ENCODE measurements around the gene EHD4.

EHD4 gene

GRCh38 chr15:41856262-41856661 lies 116.1 kb downstream of the EHD4 start:
- H3K9me3 ChIP-seq (ENCODE audit: control insufficient read depth, low read length), result no peaks in the 10 kb centered on the region
- no peaks in the 10 kb centered on the region for H3K36me3 ChIP-seq (ENCODE audit: control insufficient read depth, insufficient read depth, low read length)
- no peaks in the 10 kb centered on the region for H3K4me1 ChIP-seq (ENCODE audit: control insufficient read depth, insufficient read depth, low read length)
- H3K27me3 ChIP-seq (ENCODE audit: control insufficient read depth, insufficient read depth, low read length), result peaks cover 19% of the 10 kb centered on the region
- H3K4me3 ChIP-seq (ENCODE audit: low read length), result no peak overlapping the region
- no peak overlapping the region for H3K9ac ChIP-seq (ENCODE audit: low read length)

- Histone ChIP-seq H3K9ac (ENCODE audit: low read length) (no peak overlapping the region), H3K9me3 (ENCODE audit: control insufficient read depth, low read length) (no peaks in the 10 kb centered on the region), H3K27me3 (ENCODE audit: control insufficient read depth, insufficient read depth, low read length) (peaks cover 19% of the 10 kb centered on the region), H3K4me3 (ENCODE audit: low read length) (no peak overlapping the region), H3K4me1 (ENCODE audit: control insufficient read depth, insufficient read depth, low read length) (no peaks in the 10 kb centered on the region), H3K36me3 (ENCODE audit: control insufficient read depth, insufficient read depth, low read length) (no peaks in the 10 kb centered on the region)
Observed at GRCh38 chr15:41855261-41855961, 116.9 kb downstream of the EHD4 start.

- Histone ChIP-seq H3K9me3 (ENCODE audit: control insufficient read depth, low read length) (no peaks in the 10 kb centered on the region), H3K4me3 (ENCODE audit: low read length) (no peak overlapping the region), H3K27me3 (ENCODE audit: control insufficient read depth, insufficient read depth, low read length) (peaks cover 19% of the 10 kb centered on the region), H3K4me1 (ENCODE audit: control insufficient read depth, insufficient read depth, low read length) (no peaks in the 10 kb centered on the region), H3K9ac (ENCODE audit: low read length) (no peak overlapping the region), H3K36me3 (ENCODE audit: control insufficient read depth, insufficient read depth, low read length) (no peaks in the 10 kb centered on the region)
Observed at GRCh38 chr15:41854443-41854842, 117.9 kb downstream of the EHD4 start.

- peaks cover 19% of the 10 kb centered on the region for H3K27me3 ChIP-seq (ENCODE audit: control insufficient read depth, insufficient read depth, low read length)
- no peak overlapping the region for H3K4me3 ChIP-seq (ENCODE audit: low read length)
- H3K9ac ChIP-seq (ENCODE audit: low read length), result no peak overlapping the region
- H3K36me3 ChIP-seq (ENCODE audit: control insufficient read depth, insufficient read depth, low read length), result no peaks in the 10 kb centered on the region
- no peaks in the 10 kb centered on the region for H3K4me1 ChIP-seq (ENCODE audit: control insufficient read depth, insufficient read depth, low read length)
- H3K9me3 ChIP-seq (ENCODE audit: control insufficient read depth, low read length), result no peaks in the 10 kb centered on the region
Observed at GRCh38 chr15:41853831-41854230, 118.5 kb downstream of the EHD4 start.

GRCh38 chr15:41852736-41853590 lies 119.4 kb downstream of the EHD4 start:
- H3K9me3 ChIP-seq (ENCODE audit: control insufficient read depth, low read length), result no peaks in the 10 kb centered on the region
- no peak overlapping the region for H3K4me3 ChIP-seq (ENCODE audit: low read length)
- H3K9ac ChIP-seq (ENCODE audit: low read length), result no peak overlapping the region
- peaks cover 19% of the 10 kb centered on the region for H3K27me3 ChIP-seq (ENCODE audit: control insufficient read depth, insufficient read depth, low read length)
- H3K4me1 ChIP-seq (ENCODE audit: control insufficient read depth, insufficient read depth, low read length), result no peaks in the 10 kb centered on the region
- peaks cover 5% of the 10 kb centered on the region for H3K36me3 ChIP-seq (ENCODE audit: control insufficient read depth, insufficient read depth, low read length)

- Histone ChIP-seq H3K36me3 (ENCODE audit: control insufficient read depth, insufficient read depth, low read length) (peaks cover 6% of the 10 kb centered on the region), H3K4me1 (ENCODE audit: control insufficient read depth, insufficient read depth, low read length) (no peaks in the 10 kb centered on the region), H3K27me3 (ENCODE audit: control insufficient read depth, insufficient read depth, low read length) (peaks cover 19% of the 10 kb centered on the region), H3K9ac (ENCODE audit: low read length) (no peak overlapping the region), H3K9me3 (ENCODE audit: control insufficient read depth, low read length) (no peaks in the 10 kb centered on the region), H3K4me3 (ENCODE audit: low read length) (no peak overlapping the region)
Observed at GRCh38 chr15:41851755-41852370, 120.5 kb downstream of the EHD4 start.

GRCh38 chr15:41851167-41851523 lies 121.2 kb downstream of the EHD4 start:
- Histone ChIP-seq H3K27me3 (ENCODE audit: control insufficient read depth, insufficient read depth, low read length) (peaks cover 19% of the 10 kb centered on the region), H3K36me3 (ENCODE audit: control insufficient read depth, insufficient read depth, low read length) (peaks cover 6% of the 10 kb centered on the region), H3K9me3 (ENCODE audit: control insufficient read depth, low read length) (no peaks in the 10 kb centered on the region), H3K4me3 (ENCODE audit: low read length) (no peak overlapping the region), H3K9ac (ENCODE audit: low read length) (no peak overlapping the region), H3K4me1 (ENCODE audit: control insufficient read depth, insufficient read depth, low read length) (no peaks in the 10 kb centered on the region)

GRCh38 chr15:41850482-41851166 lies 121.7 kb downstream of the EHD4 start:
- H3K9me3 ChIP-seq (ENCODE audit: control insufficient read depth, low read length), result no peaks in the 10 kb centered on the region

GRCh38 chr15:41849861-41850260 lies 122.5 kb downstream of the EHD4 start:
- Histone ChIP-seq H3K4me3 (ENCODE audit: low read length) (no peak overlapping the region), H3K36me3 (ENCODE audit: control insufficient read depth, insufficient read depth, low read length) (peaks cover 6% of the 10 kb centered on the region), H3K4me1 (ENCODE audit: control insufficient read depth, insufficient read depth, low read length) (no peaks in the 10 kb centered on the region), H3K9me3 (ENCODE audit: control insufficient read depth, low read length) (no peaks in the 10 kb centered on the region), H3K9ac (ENCODE audit: low read length) (no peak overlapping the region), H3K27me3 (ENCODE audit: control insufficient read depth, insufficient read depth, low read length) (peaks cover 19% of the 10 kb centered on the region)

More at GRCh38 chr15:41850482-41851166, 121.7 kb downstream of the EHD4 start:
- Histone ChIP-seq H3K4me3 (ENCODE audit: low read length) (no peak overlapping the region), H3K36me3 (ENCODE audit: control insufficient read depth, insufficient read depth, low read length) (peaks cover 6% of the 10 kb centered on the region), H3K4me1 (ENCODE audit: control insufficient read depth, insufficient read depth, low read length) (no peaks in the 10 kb centered on the region), H3K9ac (ENCODE audit: low read length) (no peak overlapping the region), H3K27me3 (ENCODE audit: control insufficient read depth, insufficient read depth, low read length) (peaks cover 19% of the 10 kb centered on the region)

- peaks cover 6% of the 10 kb centered on the region for H3K36me3 ChIP-seq (ENCODE audit: control insufficient read depth, insufficient read depth, low read length)
Observed at GRCh38 chr15:41849204-41849603, 123.2 kb downstream of the EHD4 start.

GRCh38 chr15:41848631-41849030 lies 123.7 kb downstream of the EHD4 start:
- peaks cover 17% of the 10 kb centered on the region for H3K27me3 ChIP-seq (ENCODE audit: control insufficient read depth, insufficient read depth, low read length)
- no peak overlapping the region for H3K9ac ChIP-seq (ENCODE audit: low read length)
- no peak overlapping the region for H3K4me3 ChIP-seq (ENCODE audit: low read length)
- H3K36me3 ChIP-seq (ENCODE audit: control insufficient read depth, insufficient read depth, low read length), result peaks cover 6% of the 10 kb centered on the region
- H3K9me3 ChIP-seq (ENCODE audit: control insufficient read depth, low read length), result no peaks in the 10 kb centered on the region
- no peaks in the 10 kb centered on the region for H3K4me1 ChIP-seq (ENCODE audit: control insufficient read depth, insufficient read depth, low read length)

More at GRCh38 chr15:41849204-41849603, 123.2 kb downstream of the EHD4 start:
- no peak overlapping the region for H3K4me3 ChIP-seq (ENCODE audit: low read length)
- H3K4me1 ChIP-seq (ENCODE audit: control insufficient read depth, insufficient read depth, low read length), result no peaks in the 10 kb centered on the region
- H3K9me3 ChIP-seq (ENCODE audit: control insufficient read depth, low read length), result no peaks in the 10 kb centered on the region
- H3K27me3 ChIP-seq (ENCODE audit: control insufficient read depth, insufficient read depth, low read length), result peaks cover 19% of the 10 kb centered on the region
- H3K9ac ChIP-seq (ENCODE audit: low read length), result no peak overlapping the region

All from mucosa of stomach (tissue), 1 donor.